RPMI7951 (cell line): Measurements from ENCODE around the gene KMT5C. TPM values are rescaled to one million over a fixed set of nuclear protein-coding genes. Genes with fewer than 3 reads are reported as not detected.

Source experiments
- DNase-seq: peaks from one replicate; pipeline ENCODE4 v3.0.0-alpha.2; 2012; ENCODE audit warnings: low read depth
- total RNA-seq: library from RNA; depleted of rRNA; stranded (reverse); fragments of >200 nt; shearing (Covaris generic); gene quantifications from 2 replicates; pipeline ENCODE4 v1.2.3, GENCODE V29; 2014; rRNA removed

The KMT5C gene
- total RNA-seq, result 4.1 and 5.6 TPM in 2 replicates

- peak; percentile 100 for DNase-seq
Observed at GRCh38 chr19:55339105-55339888, at the start of gene KMT5C. Gene KMT5C (plus strand): TSS chr19:55339876. CDS start chr19:55341937, 2,061 bp downstream.

DNA sequence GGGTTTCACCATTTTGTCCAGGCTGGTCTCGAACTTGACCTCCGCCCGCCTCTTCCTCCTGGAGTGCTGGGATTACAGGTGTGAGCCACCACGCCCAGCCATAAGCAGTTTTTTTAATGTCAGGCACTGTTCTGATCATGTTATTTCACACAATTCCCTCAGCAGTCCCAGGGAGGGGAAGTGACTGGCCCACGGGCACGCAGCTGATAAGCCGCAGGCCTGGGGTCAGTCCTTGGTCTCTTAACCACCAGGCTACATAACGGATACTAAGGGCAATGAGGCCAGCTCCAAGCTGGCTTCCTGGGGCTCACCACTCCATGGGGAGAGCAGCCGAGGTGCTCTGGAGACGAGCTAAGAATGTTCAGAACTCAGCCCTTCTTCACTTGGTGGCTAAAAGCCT is 42.4 kb upstream of the KMT5C start:
- no peak for DNase-seq

- no peak for DNase-seq
Observed at GRCh38 chr19:55299991-55300390, 39.7 kb upstream of the KMT5C start.

GRCh38 chr19:55300886-55301458 is 38.7 kb upstream of the KMT5C start:
- DNase-seq, result no peak

DNA sequence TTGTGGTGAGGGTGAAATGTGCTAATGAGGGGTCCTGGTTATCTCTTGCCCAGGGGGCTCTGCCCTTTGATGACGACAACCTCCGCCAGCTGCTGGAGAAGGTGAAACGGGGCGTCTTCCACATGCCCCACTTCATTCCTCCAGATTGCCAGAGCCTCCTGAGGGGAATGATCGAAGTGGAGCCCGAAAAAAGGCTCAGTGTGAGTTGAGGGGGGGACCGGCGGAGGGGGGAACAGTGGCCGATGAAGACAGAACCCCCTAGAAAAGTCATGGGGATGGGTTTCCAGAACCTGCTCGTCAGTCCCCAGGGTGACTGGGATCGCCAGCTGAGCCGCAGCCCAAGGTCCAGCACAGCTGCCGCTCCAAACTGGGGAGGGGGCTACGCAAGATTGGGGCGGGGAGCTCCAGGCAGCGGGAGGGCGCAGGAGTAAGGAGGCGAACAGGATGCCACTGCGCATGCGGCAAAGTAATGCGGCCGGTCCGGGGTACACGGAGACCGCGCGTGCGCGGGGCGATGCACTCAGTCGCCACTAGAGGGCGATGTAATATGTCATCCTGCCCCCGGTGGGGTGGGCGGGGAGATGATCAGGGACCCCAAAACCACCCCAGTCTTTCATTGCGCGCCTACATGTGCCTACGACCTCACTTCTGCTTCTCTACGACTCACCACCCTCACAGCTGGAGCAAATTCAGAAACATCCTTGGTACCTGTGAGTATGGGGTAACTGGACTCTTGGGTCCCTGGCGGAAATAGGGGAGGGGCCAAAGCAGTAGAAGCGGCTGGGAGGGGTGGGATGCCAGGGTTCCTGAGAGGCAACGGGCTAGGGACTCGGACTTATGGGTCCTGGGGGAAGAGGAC is 38.0 kb upstream of the KMT5C start:
- DNase-seq, result peak; percentile 54

DNA sequence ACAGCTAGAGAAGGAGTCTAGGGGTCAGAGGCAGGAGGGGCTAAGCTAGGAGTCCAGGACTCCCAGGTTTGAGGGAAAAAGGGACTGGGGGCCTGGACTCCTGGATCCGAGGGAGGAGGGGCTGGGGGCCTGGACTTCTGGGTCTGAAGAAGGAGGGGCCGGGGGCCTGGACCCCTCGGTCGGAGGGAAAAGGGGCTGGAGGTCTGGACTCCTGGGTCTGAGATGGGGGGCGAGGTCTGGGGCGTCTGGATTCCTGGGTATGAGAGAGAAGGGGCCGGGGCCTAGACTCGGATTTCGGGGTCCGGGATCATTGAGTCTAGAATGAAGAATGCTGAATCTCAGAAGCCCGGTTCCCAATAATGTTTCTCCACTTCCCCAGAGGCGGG is 37.4 kb upstream of the KMT5C start:
- no peak for DNase-seq

GRCh38 chr19:55303477-55303876 is 36.2 kb upstream of the KMT5C start:
- no peak for DNase-seq

DNA sequence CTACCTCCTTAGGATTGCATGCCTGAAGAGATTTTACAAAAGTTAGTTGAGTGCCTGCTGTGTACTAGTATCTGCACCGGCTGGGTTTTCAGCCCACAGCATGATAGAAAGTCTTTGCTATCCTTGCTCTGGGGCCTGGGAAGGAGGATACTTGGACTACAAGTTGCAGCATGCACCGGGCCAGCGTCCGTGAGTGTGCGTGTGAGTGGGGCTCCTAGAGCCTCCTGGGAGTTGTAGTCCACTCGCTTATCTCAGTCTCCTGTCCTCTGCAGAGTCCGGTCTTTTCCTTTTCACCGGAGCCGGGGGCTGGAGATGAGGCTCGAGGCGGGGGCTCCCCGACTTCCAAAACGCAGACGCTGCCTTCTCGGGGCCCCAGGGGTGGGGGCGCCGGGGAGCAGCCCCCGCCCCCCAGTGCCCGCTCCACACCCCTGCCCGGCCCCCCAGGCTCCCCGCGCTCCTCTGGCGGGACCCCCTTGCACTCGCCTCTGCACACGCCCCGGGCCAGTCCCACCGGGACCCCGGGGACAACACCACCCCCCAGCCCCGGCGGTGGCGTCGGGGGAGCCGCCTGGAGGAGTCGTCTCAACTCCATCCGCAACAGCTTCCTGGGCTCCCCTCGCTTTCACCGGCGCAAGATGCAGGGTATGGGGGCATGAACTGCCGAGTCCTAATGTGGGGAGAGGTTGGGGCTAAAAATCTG is 35.2 kb upstream of the KMT5C start:
- DNase-seq, result peak; percentile 47

DNA sequence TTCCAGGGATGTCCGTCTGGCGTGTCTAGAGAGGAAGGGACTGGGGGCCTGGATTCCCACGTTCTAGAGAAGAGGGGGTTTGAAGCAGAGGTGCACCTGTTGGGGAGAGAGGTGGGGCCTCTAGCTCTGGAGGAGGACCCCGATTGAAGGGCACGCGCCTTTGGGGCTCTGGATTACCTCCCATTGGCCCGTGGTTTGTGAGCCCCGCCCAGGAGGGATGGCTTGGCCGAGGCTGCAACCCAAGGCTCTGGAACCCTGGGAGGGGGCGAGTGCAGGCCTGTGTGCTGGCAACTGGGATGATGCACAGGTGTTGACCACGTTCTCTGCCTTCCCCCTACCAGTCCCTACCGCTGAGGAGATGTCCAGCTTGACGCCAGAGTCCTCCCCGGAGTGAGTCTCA is 34.7 kb upstream of the KMT5C start:
- no peak for DNase-seq

GRCh38 chr19:55305491-55305890 is 34.2 kb upstream of the KMT5C start:
- peak; percentile 32 for DNase-seq

GRCh38 chr19:55305983-55306562 is 33.6 kb upstream of the KMT5C start:
- no peak for DNase-seq

DNA sequence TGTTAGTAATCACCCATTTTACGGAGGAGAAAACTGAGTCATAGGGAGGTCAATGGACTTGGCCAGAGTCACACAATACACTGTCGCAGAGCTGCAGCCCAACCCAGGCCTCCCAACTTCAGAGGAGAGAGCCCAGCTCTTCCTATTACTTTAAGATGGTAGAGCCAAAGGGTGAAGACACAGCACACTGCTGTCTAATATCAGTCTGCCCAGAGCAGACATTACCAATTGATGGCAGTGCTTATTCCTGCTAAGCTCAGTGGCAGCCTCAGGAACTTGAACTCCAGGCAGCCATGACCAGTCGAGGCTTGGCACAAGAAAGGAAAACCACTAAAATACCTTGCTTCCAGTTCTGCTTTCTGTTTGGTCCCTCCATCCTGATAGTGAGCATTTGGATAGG is 33.0 kb upstream of the KMT5C start:
- DNase-seq, result no peak

GRCh38 chr19:55308281-55308680 is 31.4 kb upstream of the KMT5C start:
- DNase-seq, result no peak

GRCh38 chr19:55309448-55309847 is 30.2 kb upstream of the KMT5C start:
- no peak for DNase-seq

DNA sequence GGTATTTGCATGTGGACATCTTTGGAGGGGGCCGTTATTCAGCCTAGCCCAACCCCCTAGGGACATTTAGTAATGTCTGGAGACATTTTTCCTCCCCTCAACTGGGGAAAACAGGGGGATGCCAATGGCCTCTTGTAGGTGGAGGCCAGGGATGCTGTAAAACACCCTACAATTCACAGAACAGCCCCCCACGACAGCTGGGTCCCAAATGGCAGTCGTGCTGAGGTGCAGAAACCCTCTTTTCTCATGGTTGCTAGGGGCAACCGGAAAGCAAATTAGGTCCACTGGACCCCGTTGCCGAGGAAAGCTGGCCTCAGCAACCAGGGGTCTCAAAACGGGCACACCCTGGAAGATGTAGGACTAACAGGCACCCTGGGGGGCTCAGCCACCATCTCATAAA is 29.2 kb upstream of the KMT5C start:
- DNase-seq, result no peak

- no peak for DNase-seq
Observed at GRCh38 chr19:55311397-55311796, 28.3 kb upstream of the KMT5C start.

DNA sequence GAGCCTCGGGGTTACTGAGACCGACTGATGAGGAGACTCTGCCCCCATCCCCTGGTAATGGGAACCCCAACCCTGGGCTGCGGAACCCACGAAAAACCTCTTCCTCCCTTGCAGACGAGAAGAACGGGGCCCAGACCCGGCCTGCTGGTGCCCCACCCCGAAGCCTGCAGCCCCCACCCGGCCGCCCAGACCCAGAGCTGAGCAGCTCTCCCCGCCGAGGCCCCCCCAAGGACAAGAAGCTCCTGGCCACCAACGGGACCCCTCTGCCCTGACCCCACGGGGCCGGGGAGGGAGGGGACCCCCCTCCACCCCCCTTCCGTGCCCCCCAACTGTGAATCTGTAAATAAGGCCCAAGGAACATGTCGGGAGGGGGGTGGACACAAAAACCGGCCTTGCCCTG is 27.9 kb upstream of the KMT5C start:
- no peak for DNase-seq

DNA sequence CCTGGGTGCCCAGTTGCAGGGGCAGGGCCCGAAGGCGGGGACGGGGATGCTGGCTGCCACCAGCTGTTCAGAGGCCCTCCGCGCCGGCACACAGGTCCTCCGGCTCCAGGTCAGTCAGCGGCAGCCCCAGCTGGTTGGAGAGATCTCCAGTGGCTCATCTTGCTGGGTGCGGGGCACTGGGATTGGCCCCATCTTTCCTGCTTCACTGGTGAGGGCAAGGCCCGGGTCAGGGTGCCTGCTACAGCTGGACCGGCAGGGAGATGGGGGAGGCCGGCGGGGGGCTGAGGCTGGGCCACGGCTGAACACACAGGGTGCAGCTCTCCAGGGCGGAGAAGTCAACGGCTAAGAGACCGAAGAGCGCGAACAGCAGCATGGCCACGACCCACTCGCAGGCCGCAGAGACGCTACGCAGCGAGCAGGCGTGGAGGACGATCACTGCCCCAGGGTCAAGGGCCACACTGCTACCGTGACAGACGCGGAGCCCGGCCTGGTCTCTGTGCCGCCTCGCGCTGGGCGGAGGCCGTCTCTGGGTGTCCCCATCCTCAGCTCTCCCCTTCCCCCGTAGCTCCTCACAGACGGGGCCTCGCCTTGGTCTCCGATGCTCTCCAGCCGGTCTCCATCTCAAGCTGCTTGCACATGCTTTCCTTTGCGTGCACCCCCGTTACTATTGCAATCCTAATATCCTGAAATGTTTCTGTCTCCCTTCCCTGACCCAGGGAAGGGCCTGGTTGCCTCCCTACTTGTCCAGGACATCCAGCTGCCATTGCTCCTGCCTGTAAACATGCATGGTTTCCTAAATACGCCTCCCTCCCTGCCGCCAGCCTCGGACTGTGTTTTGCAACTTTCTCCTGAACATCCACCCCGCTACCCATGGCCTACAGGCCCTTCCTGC is 26.8 kb upstream of the KMT5C start:
- no peak for DNase-seq

DNA sequence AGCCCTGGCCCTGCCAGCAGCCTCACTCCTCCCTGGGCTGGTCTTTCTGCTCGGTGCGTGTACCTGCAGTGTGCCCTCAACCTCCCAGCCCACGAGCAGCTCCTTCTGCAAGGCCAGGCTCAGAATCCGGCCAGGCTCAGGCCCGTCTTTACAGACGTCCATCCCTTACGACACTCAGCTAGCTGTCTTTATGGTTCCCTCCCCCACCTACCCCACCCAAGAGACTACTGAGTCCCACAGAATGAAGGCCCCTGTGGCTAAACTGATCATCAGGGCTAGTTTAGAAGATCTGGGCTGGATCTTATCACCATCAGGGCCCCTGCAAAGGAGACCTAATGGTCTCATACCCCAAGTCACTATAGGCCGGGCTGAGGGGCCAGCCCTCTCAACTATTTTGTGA is 25.3 kb upstream of the KMT5C start:
- DNase-seq, result no peak

DNA sequence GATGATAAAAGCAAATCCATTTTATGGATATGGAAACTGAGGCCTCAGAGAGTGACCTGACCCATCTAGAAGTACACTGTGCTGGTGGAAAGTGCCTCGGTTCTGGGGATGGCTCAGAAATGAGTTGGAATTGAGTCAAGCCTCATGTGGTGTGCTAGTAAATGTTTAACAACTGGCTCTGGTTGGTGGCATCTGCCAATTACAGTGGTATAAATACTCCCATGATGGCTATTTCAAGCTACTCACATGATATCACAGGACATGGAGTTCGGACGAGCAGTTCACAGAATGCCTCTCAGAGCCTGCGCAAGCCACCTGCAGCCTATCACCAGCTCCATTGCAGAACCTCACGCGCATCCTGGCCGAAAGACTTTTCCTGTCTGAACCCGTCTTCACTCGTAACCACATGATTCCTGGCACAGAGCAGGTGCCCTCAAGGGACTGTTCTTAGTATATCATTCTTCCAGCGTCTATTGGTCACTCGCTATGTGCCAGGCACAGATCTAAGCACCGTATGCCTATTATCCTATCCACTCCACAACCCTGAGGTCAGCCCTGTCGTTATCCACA is 23.6 kb upstream of the KMT5C start:
- no peak for DNase-seq
